ENCODE measurements around the gene FAAH.

- no peak for TF ChIP-seq USF2 (CRISPR knock-in tag; IDR thresholded peaks at IDR 0.05)
- TF ChIP-seq ZNF512 (CRISPR knock-in tag; IDR thresholded peaks at IDR 0.05; ENCODE audit: borderline replicate concordance), result no peak
- no peak for TF ChIP-seq FOXK1 (CRISPR knock-in tag; IDR thresholded peaks at IDR 0.05)
- TF ChIP-seq SMAD3 (CRISPR knock-in tag; IDR thresholded peaks at IDR 0.05; ENCODE audit: borderline replicate concordance), result no peak
- no peak for TF ChIP-seq CTCF (IDR thresholded peaks at IDR 0.05)
- no peak for TF ChIP-seq ATF2 (CRISPR knock-in tag; IDR thresholded peaks at IDR 0.05; ENCODE audit: borderline replicate concordance, low read depth)
- TF ChIP-seq CREM (CRISPR knock-in tag; IDR thresholded peaks at IDR 0.05), result no peak
- no peak for TF ChIP-seq ZNF423 (CRISPR knock-in tag; IDR thresholded peaks at IDR 0.05)
- TF ChIP-seq PREB (CRISPR knock-in tag; IDR thresholded peaks at IDR 0.05; ENCODE audit: borderline replicate concordance), result no peak
- TF ChIP-seq ZNF232 (CRISPR knock-in tag; IDR thresholded peaks at IDR 0.05), result no peak
- TF ChIP-seq TCF7 (CRISPR knock-in tag; IDR thresholded peaks at IDR 0.05; ENCODE audit: low read depth), result no peak
These were observed 6.3 kb downstream of the FAAH start for GRCh38 chr1:46400421-46400820.

Measured in WTC11 (cell line).